ENCODE results near the gene HSPB9.

The HSPB9 gene

DNA sequence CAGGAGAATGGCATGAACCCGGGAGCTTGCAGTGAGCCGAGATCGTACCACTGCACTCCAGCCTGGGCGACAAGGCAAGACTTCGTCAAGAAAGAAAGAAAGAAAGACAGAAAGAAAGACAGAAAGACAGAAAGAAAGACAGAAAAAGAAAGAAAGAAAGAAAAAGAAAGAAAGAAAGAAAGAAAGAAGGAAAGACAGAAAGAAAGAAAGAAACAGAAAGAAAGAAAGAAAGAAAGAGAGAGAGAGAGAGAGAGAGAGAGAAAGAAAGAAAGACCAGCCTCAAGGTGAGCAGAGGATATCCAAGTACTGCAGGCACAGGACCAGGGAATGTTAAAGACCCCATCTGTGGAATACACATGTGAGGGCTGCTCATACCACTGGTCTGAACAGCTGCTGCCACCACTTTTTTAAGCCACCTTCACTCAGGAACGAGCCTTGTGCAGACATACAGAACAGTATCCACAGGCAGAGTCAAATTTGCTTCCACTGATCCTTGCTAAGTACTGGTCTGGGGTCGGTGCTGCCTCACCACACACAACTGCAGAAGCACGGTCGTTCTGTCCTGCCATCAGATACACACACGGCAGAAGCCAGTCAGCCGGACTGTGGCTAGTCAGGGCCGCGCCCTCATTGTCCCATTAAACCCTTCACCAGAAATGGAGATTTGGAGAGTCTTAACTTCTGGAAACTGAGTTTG, 24.5 kb downstream of the HSPB9 start:
- FAIRE-seq: no peak

DNA sequence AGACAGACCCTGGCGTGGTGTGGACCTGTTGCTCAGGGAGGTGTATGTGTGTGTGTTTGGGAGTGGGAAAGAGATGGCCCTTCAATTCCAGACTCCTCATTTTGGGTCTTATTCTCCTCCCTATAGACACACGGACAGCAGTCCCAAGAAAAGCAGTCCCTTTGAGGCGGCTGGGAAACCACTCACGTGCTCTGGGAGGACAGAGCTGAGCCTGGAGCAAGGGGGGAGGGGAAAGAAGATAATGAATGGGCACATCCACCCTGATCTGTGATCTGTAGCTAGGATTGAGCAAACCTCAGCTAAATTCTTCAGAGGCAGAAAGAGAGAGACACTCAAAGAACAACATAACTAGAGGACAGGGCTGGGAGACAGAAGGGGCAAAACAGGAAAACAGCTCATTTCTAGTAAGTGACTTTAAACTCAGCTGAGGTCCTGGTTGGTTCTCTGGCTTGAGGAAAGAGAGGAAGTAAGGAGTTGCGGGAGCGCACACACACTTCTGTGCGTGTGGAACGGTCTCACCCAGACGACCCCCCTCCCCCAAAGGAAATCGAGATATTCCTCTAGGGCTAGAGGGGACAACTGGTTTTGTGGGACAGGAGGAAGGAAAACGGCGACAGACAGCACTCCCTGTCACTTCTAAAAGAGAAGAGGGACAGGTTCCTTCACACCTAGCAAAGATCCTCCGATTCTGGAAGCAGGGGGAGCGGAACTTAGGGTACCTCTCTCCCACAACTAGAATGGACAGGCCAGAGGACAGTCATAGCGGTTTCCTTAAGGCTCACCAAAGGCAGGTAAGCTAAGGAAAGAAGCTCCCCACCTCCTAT, 31.5 kb downstream of the HSPB9 start:
- FAIRE-seq: no peak

DNA sequence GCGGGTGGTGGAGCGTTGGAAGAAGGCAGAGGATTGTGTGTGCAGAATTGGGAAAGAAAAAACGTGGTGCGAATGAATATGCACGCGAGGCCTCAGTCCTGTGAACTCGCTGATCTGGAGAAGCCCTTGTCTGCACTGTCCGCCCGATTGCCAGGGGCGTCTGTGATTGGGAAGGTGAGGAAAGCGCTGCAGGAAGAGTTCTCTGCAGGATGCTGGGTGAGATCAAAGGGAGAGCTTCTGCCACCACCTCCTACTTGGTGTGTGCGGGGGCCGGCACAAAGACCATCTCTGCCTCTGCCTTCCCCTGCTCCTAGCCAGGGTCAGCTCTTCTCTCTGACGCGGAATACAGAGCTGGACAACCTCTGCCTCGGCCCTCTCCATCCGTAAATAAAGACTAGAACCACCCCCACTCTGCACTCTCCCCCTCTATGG, 33.0 kb downstream of the HSPB9 start:
- no peak for FAIRE-seq

DNA sequence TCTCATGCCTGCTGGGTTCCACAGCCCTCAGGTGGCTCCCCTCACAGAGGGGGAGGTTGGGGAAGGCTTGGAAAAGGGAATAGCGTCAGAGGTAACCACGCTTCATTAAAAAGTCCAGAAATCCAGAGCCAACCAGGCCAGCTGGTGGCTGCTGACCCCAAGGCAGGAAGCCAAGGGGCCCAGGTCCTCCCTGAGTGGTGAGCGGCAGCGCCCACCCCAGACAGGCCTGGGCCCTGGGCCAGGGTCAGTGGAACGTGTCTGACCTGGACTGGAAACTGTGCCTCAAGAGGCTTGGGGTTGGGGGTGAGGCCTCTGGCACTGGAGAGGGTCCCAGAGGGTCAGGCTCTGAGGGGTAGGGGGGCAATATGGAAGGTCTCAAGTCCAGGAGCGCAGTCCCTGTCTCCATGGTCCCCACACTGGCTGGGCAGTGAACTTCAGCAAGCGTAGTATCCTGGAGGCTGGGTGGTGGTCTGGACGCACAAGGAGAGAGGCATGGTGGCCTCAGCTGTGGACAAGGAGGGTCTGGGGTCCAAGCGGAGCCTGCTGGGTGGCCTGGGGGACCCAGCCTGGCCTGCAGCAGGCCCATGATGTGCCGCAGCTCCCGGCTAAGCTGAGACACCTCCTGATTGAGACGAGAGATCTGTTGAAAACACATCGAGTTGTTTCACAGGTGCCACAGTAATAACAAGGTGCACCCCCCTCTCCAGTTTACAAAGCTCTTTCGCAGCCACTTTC, 37.4 kb downstream of the HSPB9 start:
- no peak for FAIRE-seq

DNA sequence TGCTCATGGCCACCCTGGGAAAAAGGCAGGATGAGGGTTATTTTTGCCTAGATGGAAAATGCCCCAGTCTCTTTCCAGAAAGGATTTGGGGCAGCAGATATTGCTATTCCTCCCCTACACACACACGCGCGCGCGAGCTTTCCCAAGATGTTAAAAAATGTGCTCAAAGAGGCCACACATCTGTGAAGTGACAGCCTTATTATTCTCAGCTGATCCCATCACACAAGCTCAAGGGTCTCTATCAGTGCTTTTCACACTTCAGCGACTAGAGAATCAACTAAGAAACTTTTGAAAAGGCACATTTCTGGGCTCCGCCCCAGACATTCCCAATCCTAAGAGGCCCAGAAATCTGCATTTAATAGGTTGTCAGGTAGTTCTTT, 37.9 kb downstream of the HSPB9 start:
- FAIRE-seq: no peak

DNA sequence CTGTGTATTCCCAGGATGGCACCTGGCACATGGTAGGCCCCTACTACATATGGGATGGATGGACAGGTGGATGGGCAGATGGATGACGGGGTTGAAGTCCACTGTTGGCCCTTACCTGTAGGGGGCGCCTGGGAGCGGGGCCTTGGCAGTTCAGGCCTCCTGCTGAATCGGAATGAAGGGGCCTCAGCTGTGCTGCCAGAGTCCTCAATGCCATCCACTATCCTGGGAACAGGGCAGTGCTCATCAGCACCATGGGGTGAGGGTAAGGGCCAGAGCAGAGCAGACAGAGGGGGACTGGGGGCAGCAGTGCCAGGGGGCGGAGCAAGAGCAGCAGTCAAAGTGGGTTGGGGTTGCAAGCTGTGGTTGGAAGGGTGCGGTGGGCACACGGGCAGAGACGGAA, 40.5 kb downstream of the HSPB9 start:
- FAIRE-seq: no peak

DNA sequence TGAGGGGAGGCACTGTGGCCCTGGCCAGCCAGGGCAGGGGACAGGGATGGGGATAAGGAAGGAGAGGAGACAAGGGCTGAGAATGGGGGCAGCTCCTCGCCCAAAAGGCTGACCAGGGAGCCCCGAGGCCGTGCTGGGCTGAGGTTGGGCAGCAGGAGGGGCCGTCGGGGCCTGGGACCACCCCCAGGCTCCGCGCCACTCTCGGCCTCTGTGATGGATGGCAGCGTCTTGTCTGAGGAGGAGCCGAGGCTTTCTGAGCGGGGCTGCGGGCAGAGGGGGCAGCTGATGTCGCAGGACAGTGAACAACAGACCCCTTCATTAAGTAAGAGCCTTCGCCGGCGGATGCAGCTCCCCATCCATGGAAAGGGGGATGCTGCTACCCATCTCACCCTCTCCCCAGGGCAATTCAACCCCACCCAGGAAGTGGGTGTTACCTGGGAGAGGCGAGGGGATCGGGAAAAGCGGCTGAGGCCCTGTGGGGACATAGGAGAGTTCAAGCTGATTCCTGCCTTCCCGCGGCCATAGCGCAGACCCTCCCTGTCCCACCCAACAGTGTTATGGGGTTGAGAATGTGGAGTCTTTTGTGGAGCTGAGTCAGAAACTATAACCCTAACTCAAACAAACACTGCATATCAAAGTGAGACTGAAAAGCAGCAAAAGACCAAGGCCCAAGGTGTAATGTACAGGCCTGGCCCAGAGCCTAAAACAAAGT, 41.2 kb downstream of the HSPB9 start:
- no peak for FAIRE-seq

DNA sequence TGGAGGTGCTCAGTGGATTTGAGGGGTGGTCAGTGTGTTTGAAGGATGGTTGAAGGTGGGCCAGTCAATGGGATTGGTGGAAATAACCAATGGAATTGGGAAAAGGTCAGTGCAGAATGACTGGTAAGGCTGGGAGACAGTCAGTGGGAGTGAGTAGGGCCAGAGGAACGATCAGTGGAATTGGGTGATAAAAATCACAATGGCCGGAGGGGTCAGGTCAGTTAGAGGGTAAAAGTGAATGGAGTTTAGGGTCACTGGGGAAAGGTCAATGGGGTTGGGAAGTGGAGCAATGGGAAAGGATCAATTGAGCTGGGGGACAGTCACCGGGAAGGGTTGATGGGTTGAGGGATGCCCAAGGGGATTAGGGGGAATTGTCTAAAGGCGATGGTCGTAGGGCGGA, 43.1 kb downstream of the HSPB9 start:
- FAIRE-seq: no peak

DNA sequence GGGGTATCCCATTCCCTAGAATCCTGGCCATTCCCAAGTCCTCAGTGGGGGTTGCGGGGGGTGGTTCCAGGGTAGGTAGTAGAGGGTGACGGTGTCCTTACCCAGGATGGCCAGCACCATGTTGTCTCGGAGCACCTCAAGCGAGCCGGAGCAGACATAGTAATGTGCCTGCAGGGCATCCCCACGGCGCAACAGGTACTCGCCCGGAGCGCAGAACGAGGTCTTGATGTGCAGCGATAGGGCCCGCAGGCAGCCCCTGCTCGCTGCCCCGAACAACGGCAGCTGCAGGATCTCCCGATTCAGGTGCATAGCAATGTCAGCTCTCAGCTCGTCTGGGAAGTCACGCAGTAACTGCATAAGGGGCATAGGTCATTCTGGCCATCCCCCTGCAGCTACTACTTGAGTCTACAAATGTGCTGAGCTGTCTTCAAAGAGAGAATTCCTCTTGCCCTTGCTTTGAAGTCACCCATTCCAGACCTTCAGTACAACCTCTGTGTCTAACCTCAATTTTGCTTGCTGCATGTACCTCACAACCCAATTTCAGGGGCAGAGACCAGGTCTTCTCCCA, 43.7 kb downstream of the HSPB9 start:
- FAIRE-seq: no peak

DNA sequence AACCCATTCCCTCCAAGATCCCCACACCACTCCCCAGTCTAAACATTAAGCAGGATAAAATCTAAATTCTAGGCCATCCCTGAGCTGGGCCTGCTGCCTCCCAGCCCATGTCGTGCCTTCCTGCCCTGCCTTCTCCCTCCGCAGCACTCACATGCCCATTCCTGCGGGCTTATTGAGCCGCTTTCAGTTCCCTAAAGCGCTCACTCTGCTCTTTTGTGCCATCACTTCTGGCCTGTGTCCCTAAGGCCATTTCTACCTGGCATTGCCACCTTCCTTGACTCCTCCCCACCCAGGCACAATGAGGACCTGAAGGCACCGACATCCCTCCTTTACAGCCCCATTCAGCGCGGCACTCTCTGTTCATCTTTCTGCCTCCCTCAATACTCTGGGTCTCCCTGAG, 45.2 kb downstream of the HSPB9 start:
- FAIRE-seq: no peak

DNA sequence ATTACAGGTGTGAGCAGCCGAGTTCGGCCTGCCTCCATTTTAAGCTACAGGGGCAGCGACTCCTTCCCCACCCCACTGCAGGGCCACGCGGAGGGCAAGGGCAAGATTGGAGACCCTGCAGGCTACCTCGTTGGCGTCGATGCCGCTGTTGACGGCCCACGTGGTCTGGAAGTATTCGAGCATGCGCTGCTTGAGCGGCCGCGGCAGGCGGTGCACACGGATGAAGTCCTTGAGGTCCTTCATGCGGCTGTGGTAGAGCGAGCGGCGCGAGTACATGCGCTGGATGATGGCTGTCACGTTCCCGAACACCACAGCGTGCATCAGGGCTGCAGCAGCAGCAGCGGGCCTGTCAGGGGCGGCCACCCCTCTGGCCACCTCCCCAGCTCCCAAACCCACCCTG, 46.7 kb downstream of the HSPB9 start:
- FAIRE-seq: no peak

DNA sequence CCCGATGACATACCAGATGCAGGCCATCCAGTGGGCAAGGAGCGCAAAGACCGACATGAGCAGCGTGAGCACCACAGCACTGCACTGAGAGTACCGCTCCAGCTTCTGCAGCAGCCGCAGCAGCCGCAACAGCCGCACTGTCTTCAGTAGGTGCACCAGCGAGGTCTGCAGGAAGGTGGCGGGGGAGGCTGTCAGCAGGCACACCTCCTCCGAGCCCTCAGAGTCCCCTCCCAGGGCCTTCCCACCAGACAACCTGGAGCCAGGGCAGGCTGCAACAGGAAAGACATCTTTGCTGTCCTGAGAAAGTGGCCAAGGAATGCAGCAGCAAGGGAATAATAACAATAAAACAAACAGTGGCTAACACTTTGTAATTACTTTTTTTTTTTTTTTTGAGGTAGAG, 49.2 kb downstream of the HSPB9 start:
- FAIRE-seq: no peak
